HG02970 (cell line): ENCODE results near the gene LGALS1.
A peak's percentile ranks its signal among the peaks of the same experiment; 100 is the strongest.
"Not testable (repeated sequence)": the region's sequence is repeated elsewhere in the genome, so short reads cannot be mapped to it uniquely, and the experiment has no call there.

ENCODE experiments used
- ATAC-seq: cut with Tn5 transposase; IDR thresholded peaks from one replicate; pipeline ENCODE4 v1.9.1; 2021; ENCODE audit warnings: mild to moderate bottlenecking, moderate library complexity, moderate number of reproducible peaks; ENCODE audit not compliant: unreplicated experiment, low FRiP score

Gene LGALS1

DNA sequence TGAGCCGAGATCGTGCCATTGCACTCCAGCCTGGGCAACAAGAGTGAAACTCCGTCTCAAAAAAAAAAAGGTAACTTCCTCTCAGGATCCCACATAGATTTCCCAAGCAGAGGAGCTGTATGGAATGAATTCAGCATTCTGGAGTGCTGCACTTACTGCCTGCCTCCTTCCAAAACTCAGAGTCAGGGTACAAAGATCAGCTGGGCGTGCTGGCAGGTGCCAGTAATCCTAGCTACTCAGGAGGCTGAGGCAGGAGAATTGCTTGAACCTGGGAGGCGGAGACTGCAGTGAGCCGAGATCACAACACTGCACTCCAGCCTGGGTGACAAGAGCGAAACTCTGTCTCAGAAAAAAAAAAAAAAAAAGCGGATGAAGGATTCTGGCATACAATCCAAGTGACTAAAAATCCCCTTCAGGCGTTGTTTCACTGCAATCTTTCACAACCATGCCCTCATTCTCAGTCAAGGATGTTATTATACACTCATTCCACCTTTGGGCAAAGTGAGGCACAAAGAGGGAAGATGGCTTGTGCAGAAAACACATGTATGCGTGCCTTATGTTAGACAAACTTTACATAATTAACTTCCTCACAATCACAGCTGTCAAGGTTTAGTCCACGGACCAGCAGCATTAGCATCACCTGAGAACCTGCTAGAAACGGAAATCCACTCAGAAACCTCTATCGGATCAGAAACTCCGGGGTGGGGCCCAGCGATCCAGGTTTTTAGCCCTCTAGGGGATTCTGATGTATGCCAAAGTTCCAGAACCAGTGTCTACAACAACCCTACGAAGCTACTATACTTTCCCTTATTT, 9.6 kb downstream of the LGALS1 start:
- ATAC-seq: no peak

DNA sequence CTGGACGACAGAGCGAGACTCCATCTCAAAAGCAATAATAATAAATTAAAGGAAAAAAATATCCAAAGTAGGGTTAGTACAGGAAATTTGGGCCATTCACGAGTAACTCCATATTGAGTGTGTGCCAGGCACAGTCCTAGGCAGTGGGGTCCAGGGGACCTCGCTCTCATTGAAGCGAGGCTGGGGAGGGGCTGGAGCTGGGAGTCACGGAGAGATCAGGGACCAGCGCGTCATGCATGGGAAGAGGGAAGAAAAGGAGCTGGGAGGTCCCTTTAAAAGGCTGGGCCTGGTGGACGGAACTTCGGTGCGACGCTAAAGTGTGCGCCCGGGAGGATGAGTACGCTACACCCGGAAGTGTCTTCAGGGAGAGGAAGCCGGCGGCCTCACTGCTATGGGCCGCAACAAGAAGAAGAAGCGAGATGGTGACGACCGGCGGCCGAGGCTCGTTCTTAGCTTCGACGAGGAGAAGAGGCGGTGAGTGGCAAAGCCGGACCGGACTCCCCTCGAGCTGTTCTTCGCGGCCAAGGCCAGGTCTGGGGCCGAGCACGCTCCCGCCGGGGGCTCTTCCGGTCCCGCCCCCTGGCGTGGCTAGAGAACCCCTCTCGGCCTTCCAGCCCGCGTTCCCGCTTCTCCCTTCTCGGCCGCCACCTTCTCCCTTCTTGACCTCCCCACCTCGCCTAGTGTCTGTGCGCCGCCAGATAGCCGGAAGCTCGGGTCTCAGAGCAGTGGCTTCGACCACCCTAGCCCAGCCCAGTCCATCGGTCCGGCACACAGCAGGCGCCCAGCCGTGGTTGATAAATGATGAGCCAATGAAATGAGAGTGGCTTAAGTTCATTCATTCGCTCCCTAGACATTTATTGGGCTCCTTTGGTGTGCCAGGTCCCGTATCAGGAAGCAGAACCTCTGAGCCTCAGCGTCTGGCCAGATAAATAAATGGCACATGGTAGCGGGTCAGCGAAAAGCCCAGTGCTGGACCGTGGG, 10.9 kb downstream of the LGALS1 start, which contains the start of gene NOL12:
TSS of gene NOL12 (plus strand) at position 342 of the 981 bp plus-strand sequence. CDS start at position 392, 50 bp downstream.
- peak; percentile 60 for ATAC-seq

- no peak for ATAC-seq
Observed at GRCh38 chr22:37690407-37690806, 15.0 kb downstream of the LGALS1 start.

- no peak for ATAC-seq
Observed at GRCh38 chr22:37690901-37691504, 15.6 kb downstream of the LGALS1 start.

GRCh38 chr22:37692627-37693285, 17.3 kb downstream of the LGALS1 start:
- no peak for ATAC-seq

DNA sequence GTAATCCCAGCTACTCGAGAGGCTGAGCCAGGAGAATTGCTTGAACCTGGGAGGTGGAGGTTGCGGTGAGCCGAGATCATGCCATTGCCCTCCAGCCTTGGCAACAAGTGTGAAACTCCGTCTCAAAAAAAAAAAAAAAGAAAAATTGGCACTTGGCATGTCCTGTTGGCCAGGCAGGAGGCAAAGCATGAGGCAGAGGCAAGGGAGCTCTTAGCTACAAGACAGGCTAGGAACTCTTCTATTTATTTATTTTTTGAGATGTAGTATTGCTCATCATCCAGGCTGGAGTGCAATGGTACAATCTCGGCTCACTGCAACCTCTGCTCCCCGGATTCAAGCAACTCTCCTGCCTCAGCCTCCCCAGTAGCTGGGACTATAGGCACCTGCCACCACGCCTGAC, 18.7 kb downstream of the LGALS1 start:
- ATAC-seq: not testable (repeated sequence)

GRCh38 chr22:37696260-37696656, 20.8 kb downstream of the LGALS1 start:
- ATAC-seq: not testable (repeated sequence)

GRCh38 chr22:37696657-37697537, 21.5 kb downstream of the LGALS1 start, which contains the start of gene TRIOBP:
TRIOBP (plus strand) TSS chr22:37697048; CDS start chr22:37701366, 4,318 bp downstream.
- peak; percentile 75 for ATAC-seq

DNA sequence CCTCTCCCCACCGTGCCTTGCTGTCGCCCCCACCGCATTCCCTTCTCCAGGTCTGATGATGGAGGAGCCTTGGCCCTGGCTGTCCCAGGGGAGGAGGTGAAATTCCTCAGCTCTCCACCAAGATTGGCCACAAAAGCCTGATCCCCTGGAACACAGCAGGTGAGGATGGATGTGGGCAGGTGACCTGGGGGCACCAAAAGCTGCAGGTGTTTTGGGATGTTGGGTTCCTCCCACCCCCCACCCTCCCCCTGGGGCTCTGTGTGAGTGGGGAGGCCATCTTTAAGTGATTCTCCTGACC, 22.1 kb downstream of the LGALS1 start:
- no peak for ATAC-seq

- ATAC-seq: no peak
Observed at GRCh38 chr22:37701141-37701786, 25.8 kb downstream of the LGALS1 start.

- no peak for ATAC-seq
Observed at GRCh38 chr22:37703906-37704305, 28.5 kb downstream of the LGALS1 start.

DNA sequence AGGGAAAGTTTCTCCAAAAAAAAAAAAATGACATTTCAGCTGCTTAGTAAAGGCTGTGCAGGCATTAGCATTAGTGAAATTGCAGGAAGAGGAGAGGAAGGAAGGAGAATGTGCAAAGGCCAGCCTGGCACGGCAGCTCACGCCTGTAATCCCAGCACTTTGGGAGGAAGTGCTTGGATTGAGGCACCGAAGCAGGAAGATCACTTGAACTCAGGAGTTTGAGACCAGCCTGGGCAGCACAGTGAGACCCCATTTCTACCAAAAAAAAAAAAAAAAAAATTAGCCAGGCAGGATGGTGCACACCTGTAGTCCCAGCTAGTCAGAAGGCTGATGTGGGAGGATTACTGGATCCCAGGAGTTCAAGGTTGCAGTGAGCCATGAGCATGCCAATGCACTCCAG, 29.2 kb downstream of the LGALS1 start:
- no peak for ATAC-seq

- ATAC-seq: no peak
Observed at GRCh38 chr22:37705205-37705604, 29.8 kb downstream of the LGALS1 start.

- ATAC-seq: no peak
Observed at GRCh38 chr22:37708580-37709444, 33.4 kb downstream of the LGALS1 start.

DNA sequence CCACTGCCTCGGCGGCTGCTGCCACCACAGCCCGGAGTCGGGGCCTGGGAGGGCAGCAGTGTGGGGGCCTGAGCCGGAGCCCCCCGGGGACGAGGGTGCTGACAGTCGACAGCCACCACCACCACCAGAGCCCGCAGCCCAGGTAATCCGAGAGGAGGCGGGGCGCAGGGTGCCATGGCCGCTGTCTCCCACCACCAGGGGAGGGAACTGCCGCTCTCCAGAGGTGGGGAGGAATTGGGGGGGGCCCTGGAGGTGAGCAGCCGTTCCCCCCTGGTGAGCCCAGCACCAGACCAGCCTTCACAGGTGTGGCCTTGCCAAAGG, 34.0 kb downstream of the LGALS1 start:
- no peak for ATAC-seq

- no peak for ATAC-seq
Observed at GRCh38 chr22:37710675-37711074, 35.2 kb downstream of the LGALS1 start.

- no peak for ATAC-seq
Observed at GRCh38 chr22:37711490-37711889, 36.1 kb downstream of the LGALS1 start.

DNA sequence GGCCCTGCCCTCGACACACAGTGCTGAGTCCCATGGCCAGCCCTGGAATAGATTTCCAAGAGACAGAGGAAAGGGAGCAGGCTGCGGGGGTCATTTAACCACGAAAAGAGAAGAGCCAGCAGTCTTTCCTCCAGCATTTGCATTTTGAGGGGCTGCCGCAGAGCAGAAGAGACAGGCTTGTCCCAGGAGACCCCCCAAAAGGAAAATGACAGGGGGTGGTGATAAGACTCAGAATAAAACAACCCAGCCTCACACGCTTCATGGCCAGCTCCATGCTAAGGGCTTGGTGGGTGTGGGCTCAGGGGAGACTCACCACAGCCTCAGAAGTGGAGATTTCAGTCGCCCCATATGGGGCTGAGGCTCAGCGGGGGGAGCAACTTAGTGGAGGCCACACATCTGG, 38.3 kb downstream of the LGALS1 start:
- no peak for ATAC-seq
